RWPE1 (cell line): ENCODE data around the gene GTF2H4.
"Not testable (repeated sequence)": the region's sequence is repeated elsewhere in the genome, so short reads cannot be mapped to it uniquely, and the experiment has no call there.

Experiments used
- CTCF ChIA-PET: fragments of 350-600 bp; sonication (Branson Sonifier 250); formaldehyde crosslinking; extraction: SDS; loops from one replicate; lab custom pipeline; 2021; lab: Yijun Ruan, JAX
- POLR2A ChIA-PET: fragments of 400-600 bp; formaldehyde crosslinking; extraction: SDS; loops from one replicate; lab custom pipeline; 2020; ENCODE audit warnings: antibody characterized with exemption; ENCODE audit not compliant: low non-redundant PET; lab: Yijun Ruan, JAX
- DNase-seq: peaks from one replicate; pipeline ENCODE4 v3.0.0; 2012; ENCODE audit warnings: low spot score
- H3K27ac ChIP-seq: fragments of 450-650 bp; 2 replicates; pipeline ENCODE4 v1.5.1; 2017
- TF ChIP-seq, protein P1 (sequence below): fragments of 450-650 bp; conservative IDR thresholded peaks from 2 replicates; pipeline ENCODE4 v1.5.1; 2017; ENCODE audit warnings: low read depth, mild to moderate bottlenecking

GTF2H4 gene

DNA sequence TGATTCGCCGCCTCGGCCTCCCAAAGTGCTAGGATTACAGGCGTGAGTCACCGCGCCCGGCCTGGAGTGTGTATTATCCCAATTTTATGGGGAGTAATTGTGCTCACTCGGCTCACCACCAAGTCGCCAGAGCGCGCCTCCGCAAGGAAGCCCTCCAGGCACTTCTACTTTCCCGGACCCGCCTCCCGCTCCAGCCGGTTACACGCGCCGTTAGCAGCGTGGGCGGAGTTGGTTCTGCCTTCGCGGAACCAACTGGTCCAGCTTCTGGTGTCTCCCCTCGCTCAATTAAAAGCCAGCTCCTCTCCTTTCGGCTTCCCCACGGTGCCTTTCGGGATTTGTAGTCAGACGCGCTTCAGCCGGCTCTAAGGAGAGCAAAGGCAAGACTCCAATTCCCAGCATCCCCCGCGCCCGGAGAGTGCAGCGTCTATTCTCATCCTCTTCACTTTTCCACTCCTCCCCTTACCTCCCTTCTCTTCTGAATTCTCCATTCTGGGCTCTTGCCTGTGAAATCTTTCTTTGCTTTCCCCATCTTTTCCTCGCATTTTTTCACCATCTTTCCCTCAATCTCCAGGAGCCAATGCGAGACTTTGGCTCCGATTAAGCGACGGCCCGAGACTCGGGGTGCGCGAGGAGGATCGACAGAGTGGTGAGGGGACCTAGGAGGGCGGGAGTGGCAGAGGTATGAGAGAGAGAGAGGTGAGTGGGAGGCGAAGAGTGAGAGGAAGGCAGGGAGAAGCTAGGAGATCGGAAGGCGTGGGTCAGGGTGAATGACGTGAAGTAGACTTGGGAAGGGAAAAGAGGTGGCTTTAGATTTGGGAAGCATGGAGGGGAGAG lies at the start of gene GTF2H4:
TSS of gene GTF2H4 (plus strand) at position 450 of the 834 bp plus-strand sequence.
- peak; percentile 93 for DNase-seq
- CTCF ChIA-PET, result no interaction called here
- POLR2A ChIA-PET, result interaction anchor here (0.6 to 0.9 kb wide), 2 partner anchors 22 to 23 kb away, joined by 3 to 5 read pairs; no protein-coding TSS in a partner anchor
- TF ChIP-seq, protein P1, sequence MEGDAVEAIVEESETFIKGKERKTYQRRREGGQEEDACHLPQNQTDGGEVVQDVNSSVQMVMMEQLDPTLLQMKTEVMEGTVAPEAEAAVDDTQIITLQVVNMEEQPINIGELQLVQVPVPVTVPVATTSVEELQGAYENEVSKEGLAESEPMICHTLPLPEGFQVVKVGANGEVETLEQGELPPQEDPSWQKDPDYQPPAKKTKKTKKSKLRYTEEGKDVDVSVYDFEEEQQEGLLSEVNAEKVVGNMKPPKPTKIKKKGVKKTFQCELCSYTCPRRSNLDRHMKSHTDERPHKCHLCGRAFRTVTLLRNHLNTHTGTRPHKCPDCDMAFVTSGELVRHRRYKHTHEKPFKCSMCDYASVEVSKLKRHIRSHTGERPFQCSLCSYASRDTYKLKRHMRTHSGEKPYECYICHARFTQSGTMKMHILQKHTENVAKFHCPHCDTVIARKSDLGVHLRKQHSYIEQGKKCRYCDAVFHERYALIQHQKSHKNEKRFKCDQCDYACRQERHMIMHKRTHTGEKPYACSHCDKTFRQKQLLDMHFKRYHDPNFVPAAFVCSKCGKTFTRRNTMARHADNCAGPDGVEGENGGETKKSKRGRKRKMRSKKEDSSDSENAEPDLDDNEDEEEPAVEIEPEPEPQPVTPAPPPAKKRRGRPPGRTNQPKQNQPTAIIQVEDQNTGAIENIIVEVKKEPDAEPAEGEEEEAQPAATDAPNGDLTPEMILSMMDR, result no peak
- peak within 1 kb of the TSS; percentile 69 for H3K27ac ChIP-seq

DNA sequence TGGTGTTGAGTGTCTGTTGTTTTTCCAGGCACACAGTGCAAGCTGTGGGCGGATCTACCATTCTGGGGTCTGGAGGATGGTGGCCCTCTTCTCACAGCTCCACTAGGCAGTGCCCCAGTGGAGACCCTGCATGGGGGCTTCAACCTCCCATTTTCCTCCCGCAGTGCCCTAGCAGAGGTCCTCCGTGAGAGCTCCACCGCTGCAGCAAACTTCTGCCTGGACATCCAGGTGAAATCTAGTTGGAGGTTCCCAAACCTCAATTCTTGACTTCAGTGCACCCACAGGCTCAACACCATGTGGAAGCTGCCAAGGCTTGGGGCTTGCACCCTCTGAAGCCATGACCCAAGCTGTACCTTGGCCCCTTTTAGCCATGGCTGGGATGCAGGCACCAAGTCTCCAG lies 48.3 kb upstream of the GTF2H4 start:
- POLR2A ChIA-PET, DNase-seq, CTCF ChIA-PET, H3K27ac ChIP-seq: not testable (repeated sequence)

DNA sequence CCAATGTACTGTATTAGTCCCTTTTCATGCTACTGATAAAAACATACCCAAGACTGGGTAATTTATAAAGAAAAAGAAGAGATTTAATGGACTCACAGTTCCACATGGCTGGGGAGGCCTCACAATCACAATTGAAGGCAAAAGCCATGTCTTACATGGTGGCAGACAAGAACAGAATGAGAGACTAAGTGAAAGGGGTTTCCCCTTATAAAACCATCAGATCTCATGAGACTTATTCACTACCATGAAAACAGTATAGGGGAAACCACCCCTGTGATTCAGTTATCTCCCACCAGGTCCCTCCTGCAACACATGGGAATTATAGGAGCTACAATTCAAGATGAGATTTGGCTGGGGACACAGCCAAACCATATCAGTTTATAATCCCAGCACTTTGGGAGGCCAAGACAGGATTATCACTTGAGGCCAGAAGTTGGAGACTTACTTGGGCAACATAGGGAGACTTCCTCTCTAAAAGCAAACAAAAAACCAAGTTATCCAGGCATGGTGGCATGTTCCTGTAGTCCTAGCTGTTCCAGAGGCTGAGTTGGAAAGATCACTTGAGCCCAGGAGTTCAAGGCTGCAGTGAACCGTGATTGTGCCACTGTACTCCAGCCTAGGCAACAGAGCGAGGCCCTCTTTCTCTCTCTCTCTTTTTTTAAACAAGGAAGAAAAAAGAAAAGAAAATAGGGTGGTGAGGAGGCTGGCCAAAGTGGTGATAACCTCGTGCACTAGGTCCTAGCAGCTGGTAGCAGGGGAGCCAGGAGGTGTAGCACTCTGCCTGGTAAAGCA lies 46.6 kb upstream of the GTF2H4 start:
- TF ChIP-seq, protein P1, result no peak
- no peak for DNase-seq
- ChIA-PET CTCF (interaction anchor here (0.7 kb wide), 1 partner anchor 220 kb away, joined by 5 read pairs; no protein-coding TSS in a partner anchor), POLR2A (no interaction called here)
- no peak overlapping the region for H3K27ac ChIP-seq

DNA sequence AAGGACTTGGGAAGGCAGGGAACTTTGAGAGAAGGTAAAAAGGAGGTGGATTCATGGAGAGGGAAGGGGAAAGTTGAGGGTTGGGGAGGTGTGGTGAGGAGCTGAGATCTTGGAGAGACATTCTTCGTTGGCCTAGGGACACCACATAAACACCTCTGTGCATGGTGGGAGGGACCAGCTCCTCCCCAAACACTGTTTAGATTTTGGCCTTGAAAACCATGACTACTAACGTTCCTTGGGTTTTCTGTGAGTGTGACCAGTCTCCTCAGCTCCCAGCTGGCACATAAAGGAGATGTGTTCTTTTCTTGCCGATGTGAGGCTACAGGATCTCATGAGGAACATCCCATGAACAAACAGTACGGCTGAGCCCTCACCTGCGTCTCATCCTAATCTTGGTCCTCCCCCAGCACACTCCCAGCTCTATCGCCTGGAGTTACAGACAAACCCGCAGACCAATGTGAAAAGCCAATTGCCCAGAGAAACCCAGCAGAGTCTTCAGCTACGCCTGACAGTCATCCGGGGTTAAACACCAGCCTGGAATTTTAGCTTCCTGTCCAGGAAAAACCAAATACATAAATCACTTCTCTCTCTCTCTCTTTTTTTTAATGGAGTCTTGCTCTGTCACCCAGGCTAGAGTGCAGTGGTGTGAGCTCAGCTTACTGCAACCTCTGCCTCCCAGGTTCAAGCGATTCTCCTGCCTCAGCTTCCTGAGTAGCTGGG lies 45.7 kb upstream of the GTF2H4 start:
- ChIA-PET POLR2A (no interaction called here), CTCF (interaction anchor here (0.7 kb wide), 1 partner anchor 219 kb away, joined by 5 read pairs; no protein-coding TSS in a partner anchor)
- no peak overlapping the region for H3K27ac ChIP-seq
- no peak for DNase-seq
- TF ChIP-seq, protein P1, result no peak

DNA sequence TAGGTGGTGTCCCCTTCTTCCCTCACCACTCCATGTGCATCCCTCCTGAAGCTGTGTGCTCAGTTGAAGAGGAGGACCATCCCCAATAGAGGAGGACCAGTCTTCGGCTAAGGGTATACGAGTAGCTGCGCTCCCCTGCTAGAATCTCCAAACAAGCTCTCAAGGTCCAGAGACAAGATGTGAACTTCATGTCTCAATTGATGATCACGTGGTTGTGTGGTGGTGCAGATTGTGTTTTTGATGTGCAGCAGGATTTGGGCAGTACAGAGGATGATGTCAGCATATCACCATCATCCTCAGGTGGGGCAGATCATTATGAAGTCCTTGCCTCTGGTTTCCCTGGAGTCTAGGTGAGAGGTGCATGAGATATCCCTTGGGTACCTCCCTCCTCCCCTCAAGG lies 43.7 kb upstream of the GTF2H4 start:
- POLR2A ChIA-PET, result no interaction called here

DNA sequence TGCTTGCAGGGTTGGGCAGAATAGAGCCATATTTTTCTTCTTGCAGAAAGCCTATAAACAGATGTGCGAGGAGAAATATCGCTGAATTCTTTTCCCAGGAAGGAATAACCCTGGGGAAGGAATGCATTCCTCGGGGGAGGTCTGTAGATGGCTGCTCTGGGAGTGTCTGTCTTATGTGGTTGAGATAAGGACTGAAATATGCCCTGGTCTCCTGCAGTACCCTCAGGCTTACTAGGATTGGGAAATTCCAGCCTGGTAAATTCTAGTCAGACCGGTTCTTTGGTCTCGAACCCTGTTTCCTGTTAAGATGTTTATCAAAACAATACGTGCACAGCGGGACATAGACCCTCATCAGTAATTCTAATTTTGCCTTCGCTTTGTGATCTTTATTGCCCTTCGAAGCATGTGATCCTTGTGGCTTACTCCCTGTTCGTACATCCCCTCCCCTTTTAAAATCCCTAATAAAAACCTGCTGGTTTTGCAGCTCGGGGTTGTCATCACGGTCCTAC lies 38.7 kb upstream of the GTF2H4 start:
- CTCF ChIA-PET, H3K27ac ChIP-seq, POLR2A ChIA-PET, DNase-seq: not testable (repeated sequence)

More for the DNA sequence above, 43.7 kb upstream of the GTF2H4 start:
- H3K27ac ChIP-seq, result no peak overlapping the region
- TF ChIP-seq, protein P1, result no peak
- DNase-seq, result no peak
- CTCF ChIA-PET, result no interaction called here

DNA sequence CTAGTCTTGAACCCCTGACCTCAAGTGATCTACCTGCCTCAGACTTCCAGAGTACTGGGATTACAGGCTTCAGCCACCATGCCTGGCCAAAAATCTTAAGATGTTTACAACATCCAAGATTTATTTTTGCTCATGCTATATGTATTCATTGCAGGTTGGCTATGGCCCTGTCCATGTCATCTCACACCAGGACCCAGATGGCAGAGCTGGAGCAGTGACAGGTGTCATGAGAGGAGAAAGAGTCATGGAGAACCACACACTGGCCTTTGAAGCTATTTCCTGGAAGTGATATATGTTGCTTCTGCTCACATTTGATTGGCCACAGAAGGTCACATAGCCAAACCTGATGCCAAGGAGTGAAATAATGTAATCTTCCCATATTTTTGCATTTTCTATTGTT lies 37.5 kb upstream of the GTF2H4 start:
- ChIA-PET CTCF (no interaction called here), POLR2A (no interaction called here)
- H3K27ac ChIP-seq, result no peak overlapping the region
- TF ChIP-seq, protein P1, result no peak
- no peak for DNase-seq
